Activated CD8-positive, alpha-beta T cell treated with anti-CD3 and anti-CD28 coated beads for 36 hours (primary cell): Measurements from ENCODE around the gene PDZD7. TPM values are rescaled to one million over a fixed set of nuclear protein-coding genes. Genes with fewer than 3 reads are reported as not detected.

Experiments used
- ATAC-seq: fragments of 200-7000 bp; cut with Tn5 transposase; one replicate; pipeline ENCODE4 v1.10.0; 2021; ENCODE audit warnings: mild to moderate bottlenecking, moderate library complexity
- CTCF ChIA-PET: fragments of 350-600 bp; sonication (Branson Sonifier 250); formaldehyde crosslinking; loops from one replicate; lab custom pipeline; 2021; ENCODE audit warnings: antibody characterized with exemption; lab: Charles Lee
- POLR2A ChIA-PET: fragments of 350-600 bp; sonication (Branson Sonifier 250); formaldehyde crosslinking; loops from one replicate; lab custom pipeline; 2021; ENCODE audit warnings: antibody characterized with exemption; lab: Charles Lee
- DNase-seq: peaks from one replicate; pipeline ENCODE4 v3.0.0-alpha.2; 2020
- H3K27ac Mint-ChIP-seq: one replicate; pipeline ENCODE4 v1.8.0; 2021; ENCODE audit warnings: mild to moderate bottlenecking, mixed read lengths
- H3K27me3 Mint-ChIP-seq: one replicate; pipeline ENCODE4 v1.8.0; 2021; ENCODE audit warnings: mixed read lengths
- H3K36me3 Mint-ChIP-seq: one replicate; pipeline ENCODE4 v1.8.0; 2021; ENCODE audit warnings: low read depth, mixed read lengths
- H3K4me1 Mint-ChIP-seq: one replicate; pipeline ENCODE4 v1.8.0; 2021; ENCODE audit warnings: low read depth, mixed read lengths
- H3K4me3 Mint-ChIP-seq: one replicate; pipeline ENCODE4 v1.8.0; 2021; ENCODE audit warnings: mild to moderate bottlenecking, moderate library complexity, mixed read lengths
- H3K9me3 Mint-ChIP-seq: one replicate; pipeline ENCODE4 v1.8.0; 2021; ENCODE audit warnings: mixed read lengths
- intact Hi-C: fragments of 100-400 bp; cut with micrococcal nuclease; formaldehyde crosslinking; loops from one replicate; pipeline ENCODE4 v1.10.0; 2022
- total RNA-seq, 2 experiments: library from RNA; stranded (reverse); gene quantifications; one replicate each; pipeline ENCODE4 v1.2.3, GENCODE V29; 2021
- TF ChIP-seq, protein P1 (sequence below): fragments of 200-600 bp; IDR thresholded peaks from one replicate; pipeline ENCODE4 v1.8.0; 2022; ENCODE audit warnings: antibody characterized with exemption, mild to moderate bottlenecking

The PDZD7 gene
- total RNA-seq, 2 experiments from 2014 or later, result 0.25 to 0.65 TPM

DNA sequence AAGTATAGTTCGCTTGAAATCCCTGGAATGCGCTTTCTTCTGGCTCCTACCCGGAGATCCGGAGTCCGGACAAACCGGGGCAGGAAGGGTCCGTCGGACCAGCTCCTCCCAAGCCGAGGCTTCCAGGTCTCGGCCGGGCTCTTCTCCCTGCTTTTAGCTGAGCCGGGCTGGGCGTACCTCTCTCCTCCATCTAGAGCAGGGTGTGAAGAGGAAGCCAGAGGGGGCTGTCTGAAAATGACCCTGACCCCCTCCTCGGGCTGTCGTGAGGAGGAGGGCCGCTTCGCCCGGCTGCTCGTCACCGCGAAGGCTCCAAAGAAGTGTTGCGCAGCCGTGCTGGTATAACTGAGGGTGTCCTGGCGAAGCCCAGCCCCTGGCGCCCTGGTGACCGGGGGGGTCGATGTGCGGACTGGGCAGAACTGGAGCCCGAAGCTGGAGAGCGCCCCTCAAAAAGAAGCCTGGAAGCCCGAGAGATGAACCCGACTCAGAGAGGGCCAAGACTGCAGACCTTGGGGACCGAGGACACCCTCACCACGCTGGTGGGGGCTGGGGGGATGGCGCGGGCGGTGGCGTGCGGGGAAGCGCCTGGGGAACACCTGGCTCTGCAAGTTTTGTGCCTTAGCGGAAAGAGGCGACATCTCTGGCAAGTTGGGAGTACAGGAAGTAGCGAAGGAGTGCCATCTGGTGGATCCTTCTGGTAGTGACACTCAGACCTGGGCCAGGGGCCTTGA, 36.6 kb upstream of the PDZD7 start:
- no peaks in the 10 kb centered on the region for H3K9me3 Mint-ChIP-seq
- ChIA-PET CTCF (interaction anchor here (0.7 to 23.2 kb wide), 17 partner anchors 7 to 535 kb away, joined by 3 to 655 read pairs (median 7); partner anchors contain the start of genes PDZD7 and SFXN3), POLR2A (interaction anchor here (1.0 to 1.3 kb wide), 2 partner anchors 20 to 24 kb away, joined by 3 to 4 read pairs; no protein-coding TSS in a partner anchor)
- no peak overlapping the region for H3K27ac Mint-ChIP-seq
- peaks cover 52% of the 10 kb centered on the region for H3K27me3 Mint-ChIP-seq
- peak overlapping the region; percentile 74 for H3K4me3 Mint-ChIP-seq
- peaks cover 22% of the 10 kb centered on the region for H3K4me1 Mint-ChIP-seq
- no peaks in the 10 kb centered on the region for H3K36me3 Mint-ChIP-seq
- intact Hi-C loops, result no loop called here
- DNase-seq (peak; percentile 88), ATAC-seq (peak; percentile 77)
- TF ChIP-seq, protein P1, sequence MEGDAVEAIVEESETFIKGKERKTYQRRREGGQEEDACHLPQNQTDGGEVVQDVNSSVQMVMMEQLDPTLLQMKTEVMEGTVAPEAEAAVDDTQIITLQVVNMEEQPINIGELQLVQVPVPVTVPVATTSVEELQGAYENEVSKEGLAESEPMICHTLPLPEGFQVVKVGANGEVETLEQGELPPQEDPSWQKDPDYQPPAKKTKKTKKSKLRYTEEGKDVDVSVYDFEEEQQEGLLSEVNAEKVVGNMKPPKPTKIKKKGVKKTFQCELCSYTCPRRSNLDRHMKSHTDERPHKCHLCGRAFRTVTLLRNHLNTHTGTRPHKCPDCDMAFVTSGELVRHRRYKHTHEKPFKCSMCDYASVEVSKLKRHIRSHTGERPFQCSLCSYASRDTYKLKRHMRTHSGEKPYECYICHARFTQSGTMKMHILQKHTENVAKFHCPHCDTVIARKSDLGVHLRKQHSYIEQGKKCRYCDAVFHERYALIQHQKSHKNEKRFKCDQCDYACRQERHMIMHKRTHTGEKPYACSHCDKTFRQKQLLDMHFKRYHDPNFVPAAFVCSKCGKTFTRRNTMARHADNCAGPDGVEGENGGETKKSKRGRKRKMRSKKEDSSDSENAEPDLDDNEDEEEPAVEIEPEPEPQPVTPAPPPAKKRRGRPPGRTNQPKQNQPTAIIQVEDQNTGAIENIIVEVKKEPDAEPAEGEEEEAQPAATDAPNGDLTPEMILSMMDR, result peak; percentile 88

DNA sequence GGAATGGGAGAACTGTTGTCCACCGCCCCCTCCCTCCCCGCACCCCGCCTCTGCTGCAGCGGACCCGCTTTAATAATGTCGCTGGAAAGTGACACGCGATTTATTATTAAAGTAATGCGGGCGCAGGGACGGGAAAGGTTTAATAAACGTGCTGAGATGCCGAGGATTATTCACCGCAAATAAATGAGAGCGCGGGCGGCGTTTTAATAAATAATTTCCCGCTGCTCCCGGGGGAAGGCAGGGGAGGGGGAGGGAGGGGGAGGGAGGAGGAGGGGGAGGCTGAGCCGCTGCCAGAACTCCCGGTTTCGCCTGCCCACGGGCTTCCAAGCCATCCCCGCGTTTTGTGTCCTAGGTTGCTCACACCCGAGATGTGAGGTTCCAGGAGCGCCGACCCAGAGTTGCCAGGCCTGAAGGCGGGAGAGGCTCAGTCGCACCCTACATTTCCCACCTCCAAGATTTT, 36.0 kb upstream of the PDZD7 start:
- Mint-ChIP-seq H3K27ac (no peak overlapping the region), H3K27me3 (peaks cover 47% of the 10 kb centered on the region), H3K4me1 (peaks cover 25% of the 10 kb centered on the region), H3K4me3 (peak overlapping the region; percentile 74), H3K9me3 (no peaks in the 10 kb centered on the region), H3K36me3 (no peaks in the 10 kb centered on the region)
- intact Hi-C loops, result no loop called here
- CTCF ChIA-PET, result interaction anchor here (0.7 to 23.2 kb wide), 15 partner anchors 9 to 536 kb away, joined by 3 to 655 read pairs (median 7); partner anchors contain the start of genes PDZD7 and SFXN3
- POLR2A ChIA-PET, result interaction anchor here (1.0 to 1.3 kb wide), 2 partner anchors 20 to 24 kb away, joined by 3 to 4 read pairs; no protein-coding TSS in a partner anchor
- TF ChIP-seq, protein P1, result no peak
- DNase-seq (no peak), ATAC-seq (no peak)

DNA sequence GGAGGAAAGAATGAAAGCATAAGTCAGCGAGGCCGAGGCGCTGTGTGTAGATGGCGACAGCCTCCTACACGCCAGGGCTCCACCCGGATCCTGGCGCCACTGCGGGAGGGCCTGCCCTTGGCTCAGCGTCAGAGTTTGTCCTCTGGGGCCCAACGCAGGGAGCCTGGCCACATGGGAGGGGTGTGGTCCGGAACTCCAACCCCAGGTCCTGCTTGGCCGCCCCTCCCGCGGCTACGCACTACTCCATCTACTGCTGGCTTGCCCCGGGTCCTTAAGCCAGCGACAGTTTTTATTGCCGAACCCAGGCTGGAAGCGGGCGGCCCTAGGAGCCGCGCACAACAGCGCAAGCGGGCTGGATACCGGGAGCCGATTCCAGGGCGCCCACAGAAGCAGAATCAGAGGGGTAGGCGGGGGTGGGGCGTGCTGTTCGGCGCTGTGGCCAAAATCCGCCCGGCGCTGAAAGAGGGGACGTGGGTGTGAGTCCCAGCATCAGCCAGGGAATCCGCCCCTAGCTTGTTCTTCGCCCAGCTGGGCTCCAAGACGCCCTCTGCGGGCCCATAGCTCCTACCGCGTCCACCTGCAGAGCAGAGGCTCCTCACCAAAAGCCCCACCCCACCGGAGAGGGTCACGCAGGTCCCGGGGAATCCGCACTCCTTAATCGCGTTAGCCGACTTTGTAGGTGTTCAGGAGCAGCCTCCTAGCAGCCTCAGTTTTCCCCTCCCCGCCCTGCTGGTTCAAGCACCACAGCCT, 35.4 kb upstream of the PDZD7 start:
- no peaks in the 10 kb centered on the region for H3K9me3 Mint-ChIP-seq
- DNase-seq (peak; percentile 72), ATAC-seq (peak; percentile 65)
- ChIA-PET POLR2A (interaction anchor here (1.2 to 1.3 kb wide), 2 partner anchors 19 to 34 kb away, joined by 3 to 4 read pairs; no protein-coding TSS in a partner anchor), CTCF (interaction anchor here (0.6 to 23.2 kb wide), 11 partner anchors 10 to 506 kb away, joined by 3 to 655 read pairs (median 10); partner anchors contain the start of genes PDZD7 and SFXN3)
- H3K27me3 Mint-ChIP-seq, result peaks cover 43% of the 10 kb centered on the region
- intact Hi-C loops, result no loop called here
- TF ChIP-seq, protein P1, result peak; percentile 46
- H3K4me3 Mint-ChIP-seq, result peak overlapping the region; percentile 51
- peaks cover 26% of the 10 kb centered on the region for H3K4me1 Mint-ChIP-seq
- H3K27ac Mint-ChIP-seq, result no peak overlapping the region
- H3K36me3 Mint-ChIP-seq, result no peaks in the 10 kb centered on the region

DNA sequence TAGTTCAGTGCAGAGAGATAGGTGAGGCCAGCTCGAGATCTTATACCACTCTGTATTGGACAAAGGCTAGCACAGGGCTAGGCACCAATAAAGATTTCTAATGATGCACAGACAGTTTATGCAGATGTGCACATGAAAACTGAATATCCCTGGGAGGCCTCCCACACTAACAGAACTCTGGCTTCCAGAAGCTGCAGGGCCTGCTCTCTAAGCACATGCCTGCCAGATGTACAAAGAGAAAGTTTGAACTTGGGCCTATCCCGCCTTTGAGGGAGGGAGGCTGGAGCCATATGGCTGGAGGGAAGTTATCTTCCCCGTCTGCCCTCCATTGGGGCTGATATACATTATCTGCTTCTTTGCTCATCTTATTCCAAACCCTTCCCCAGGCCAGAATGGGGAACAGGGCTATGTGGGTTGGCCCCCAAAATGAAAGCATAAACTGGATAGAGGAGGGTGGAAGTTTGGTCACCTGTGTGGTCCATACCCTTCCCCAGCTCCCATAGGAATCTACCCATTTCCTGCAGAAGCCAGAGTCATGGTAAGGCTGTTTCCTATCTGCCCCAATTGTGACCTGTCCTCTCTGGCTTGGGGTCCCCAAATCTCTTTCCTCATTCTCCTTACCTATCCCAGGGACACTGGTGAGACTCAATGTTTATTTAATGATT, 34.7 kb upstream of the PDZD7 start:
- POLR2A ChIA-PET, result interaction anchor here (1.2 to 1.6 kb wide), 3 partner anchors 18 to 76 kb away, joined by 3 to 5 read pairs (median 4); no protein-coding TSS in a partner anchor
- H3K27ac Mint-ChIP-seq, result no peak overlapping the region
- intact Hi-C loops, result no loop called here
- H3K27me3 Mint-ChIP-seq, result peaks cover 43% of the 10 kb centered on the region
- TF ChIP-seq, protein P1, result no peak
- peaks cover 26% of the 10 kb centered on the region for H3K4me1 Mint-ChIP-seq
- no peak for ATAC-seq
- H3K4me3 Mint-ChIP-seq, result no peak overlapping the region
- CTCF ChIA-PET, result interaction anchor here (0.8 to 23.2 kb wide), 5 partner anchors 10 to 148 kb away, joined by 3 to 655 read pairs (median 43); no protein-coding TSS in a partner anchor
- H3K9me3 Mint-ChIP-seq, result no peaks in the 10 kb centered on the region
- no peaks in the 10 kb centered on the region for H3K36me3 Mint-ChIP-seq
- no peak for DNase-seq
